HG03432 (cell line): Measurements from ENCODE around the gene PTPRG.
"Not testable (repeated sequence)": the region's sequence is repeated elsewhere in the genome, so short reads cannot be mapped to it uniquely, and the experiment has no call there.

Experiments used
- ATAC-seq: cut with Tn5 transposase; IDR thresholded peaks from one replicate; pipeline ENCODE4 v1.9.1; 2021; ENCODE audit warnings: mild to moderate bottlenecking, moderate library complexity; ENCODE audit not compliant: unreplicated experiment

PTPRG gene

DNA sequence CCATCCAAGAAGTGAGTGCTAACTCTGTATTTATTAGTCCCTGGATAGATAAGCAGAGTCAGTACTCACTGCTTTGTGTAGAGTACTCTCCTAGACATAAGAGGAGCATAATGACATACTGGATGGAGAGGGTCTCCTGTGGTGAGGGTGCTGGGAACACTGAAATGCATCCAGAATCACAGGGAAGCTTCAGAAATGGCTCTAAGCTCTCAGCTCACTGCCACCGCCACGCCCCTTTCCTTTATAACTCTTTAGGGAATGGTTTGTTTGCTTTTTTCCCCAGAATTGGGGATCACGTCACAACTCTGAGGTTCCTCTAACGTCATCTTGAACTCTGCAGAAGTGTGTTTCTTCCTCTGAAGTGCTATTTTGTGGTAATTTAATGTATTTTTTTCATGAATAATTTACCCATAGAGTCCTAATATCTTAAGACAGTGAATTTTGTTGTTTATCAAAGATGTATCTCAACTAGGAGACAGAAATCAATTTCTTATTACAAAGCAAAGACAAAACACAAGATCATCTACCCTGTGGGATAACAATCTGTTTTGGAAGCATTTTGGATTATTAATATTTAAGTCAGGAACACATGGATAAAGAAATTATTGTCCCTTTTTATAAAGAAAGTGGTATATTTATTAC, 154.6 kb downstream of the PTPRG start:
- no peak for ATAC-seq

DNA sequence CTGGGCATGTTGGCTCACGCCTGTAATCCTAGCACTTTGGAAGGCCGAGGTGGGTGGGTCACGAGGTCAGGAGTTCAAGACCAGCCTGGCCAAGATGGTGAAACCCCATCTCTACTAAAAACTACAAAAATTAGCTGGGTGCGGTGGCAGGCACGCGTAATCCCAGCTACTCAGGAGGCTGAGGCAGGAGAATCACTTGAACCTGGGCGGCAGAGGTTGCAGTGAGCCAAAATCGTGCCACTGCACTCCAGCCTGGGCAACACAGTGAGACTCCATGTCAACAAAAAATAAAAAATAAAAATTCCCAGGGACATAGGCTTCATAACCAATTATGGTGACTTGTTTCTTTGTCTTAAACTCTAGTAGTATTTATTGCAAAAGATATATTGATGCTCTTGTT, 155.3 kb downstream of the PTPRG start:
- not testable (repeated sequence) for ATAC-seq

DNA sequence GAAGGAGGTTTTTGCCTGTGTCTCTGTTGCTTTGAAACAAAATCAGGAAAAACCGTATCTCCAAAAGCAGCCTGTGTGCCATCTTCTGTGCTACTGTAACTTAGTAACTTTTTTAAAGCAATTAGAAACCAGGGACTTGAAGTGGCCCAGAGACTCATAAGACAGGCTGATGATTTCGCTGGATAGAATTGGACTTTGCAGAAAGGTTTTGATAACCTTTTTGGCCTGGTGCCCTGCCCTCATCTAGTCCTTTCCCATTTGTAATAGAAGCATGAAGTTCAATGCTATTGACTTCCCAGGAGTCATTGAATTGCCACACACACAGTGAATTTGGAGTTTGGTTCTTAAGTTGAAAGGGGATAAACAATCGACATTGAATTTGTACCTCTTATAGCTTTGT, 157.2 kb downstream of the PTPRG start:
- no peak for ATAC-seq

DNA sequence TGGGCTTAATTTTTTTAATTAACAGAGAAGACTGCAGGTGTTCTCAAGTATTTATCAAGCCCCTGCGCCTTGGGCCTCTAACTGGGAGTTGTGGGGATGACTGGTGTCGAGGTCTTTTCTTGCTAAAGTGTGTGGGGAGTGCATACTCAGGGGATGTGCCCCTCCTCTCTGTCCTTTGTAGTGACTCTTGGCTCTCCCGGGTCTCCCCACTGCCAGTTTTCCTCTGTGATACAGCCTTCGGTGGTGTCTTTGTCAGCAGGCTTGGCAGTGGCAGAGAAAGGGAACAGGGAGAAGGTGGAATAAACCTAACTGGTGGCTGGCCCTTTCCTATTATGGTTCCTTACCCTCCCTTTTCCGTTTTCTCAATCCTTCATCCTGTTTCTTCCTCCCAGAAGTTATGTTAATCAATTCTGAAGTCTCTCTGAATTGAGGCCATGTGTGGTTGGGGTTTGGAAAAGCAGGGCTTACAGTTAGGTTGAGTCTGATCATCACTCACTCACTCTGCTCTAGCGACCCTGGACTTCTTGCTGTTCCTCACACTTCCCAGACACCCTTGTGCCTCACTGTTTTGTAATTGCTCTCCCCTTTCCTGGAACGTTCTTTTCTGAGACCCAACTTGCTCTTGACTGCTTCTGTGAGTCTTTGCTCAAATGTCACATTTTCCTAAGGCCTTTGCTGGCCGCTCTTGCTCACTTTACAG, 158.1 kb downstream of the PTPRG start:
- no peak for ATAC-seq

DNA sequence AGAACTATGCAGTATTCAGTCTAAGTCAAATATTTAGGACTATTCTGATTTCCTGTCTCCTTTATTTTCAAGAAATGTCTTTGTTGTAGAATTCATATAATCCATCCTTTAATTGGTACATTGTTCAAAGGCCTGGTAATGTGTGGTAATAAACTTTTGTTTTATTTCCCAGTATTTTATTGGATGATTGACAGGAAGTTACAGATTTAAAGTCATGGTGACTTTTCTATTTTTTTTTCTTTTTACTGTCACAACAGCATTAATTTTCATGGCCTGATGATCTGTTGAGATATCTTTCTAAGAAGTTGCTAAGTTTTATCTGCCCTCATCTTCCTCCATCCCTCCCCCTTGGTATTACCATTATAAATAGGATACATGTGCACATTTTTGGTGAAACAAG, 161.7 kb downstream of the PTPRG start:
- no peak for ATAC-seq

DNA sequence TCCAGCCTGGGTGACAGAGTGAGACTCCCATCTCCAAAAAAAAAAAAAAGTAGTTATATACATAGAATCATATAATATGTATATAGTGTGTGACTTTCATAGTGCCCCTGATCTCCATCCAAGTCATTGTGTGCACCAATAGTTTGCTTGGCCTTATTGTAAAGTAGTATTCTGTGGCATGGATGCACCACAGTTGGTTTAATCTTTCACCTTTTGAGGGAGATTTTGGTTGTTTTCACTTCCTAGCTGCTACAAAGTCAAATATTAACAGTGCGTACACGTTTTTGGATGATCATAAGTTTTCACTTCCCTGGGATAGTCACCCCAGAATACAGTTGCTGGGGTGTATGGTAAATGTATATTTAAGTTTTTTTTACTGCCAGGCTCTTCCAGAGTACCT, 162.8 kb downstream of the PTPRG start:
- peak; percentile 74 for ATAC-seq

DNA sequence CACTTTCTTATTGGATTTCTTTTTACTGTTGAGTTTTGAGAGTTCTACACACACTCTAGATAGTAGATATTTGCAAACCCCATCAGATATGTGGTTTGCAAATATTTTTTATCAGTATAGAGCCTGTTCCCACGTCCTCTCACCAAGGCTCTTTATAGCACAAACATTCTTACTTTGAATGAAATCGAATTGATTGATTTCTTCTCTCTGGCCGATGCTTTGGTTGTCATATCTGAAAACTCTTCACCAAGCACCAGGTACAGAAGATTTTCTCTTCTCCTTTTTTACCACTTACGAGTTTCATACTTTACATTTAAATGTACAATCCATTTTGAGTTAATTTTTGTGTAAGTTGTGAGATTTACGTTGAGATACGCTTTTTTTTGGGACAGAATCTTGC, 163.4 kb downstream of the PTPRG start:
- ATAC-seq: peak; percentile 31

DNA sequence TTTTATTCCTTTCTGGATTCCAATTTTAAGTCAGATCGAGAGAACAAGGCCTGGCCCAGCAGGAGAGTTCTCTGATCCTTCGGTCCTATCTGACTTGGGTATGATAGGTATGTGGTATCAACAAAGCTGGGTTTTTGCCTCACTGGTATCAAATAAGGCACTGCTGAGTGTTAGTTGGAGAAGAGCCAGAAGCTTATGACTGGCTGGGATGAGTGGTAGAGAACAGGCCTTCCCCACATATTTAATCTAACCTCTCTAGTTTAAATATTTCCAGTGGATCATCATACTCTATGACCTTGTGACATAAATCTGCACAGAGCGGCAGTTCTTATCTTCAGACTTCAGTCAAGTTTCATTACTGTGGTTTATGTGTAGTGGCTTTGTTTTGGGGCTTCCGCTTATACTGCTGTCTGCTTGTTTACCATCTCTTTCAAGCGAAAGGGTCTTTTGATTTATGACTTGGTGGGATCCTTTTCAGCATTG, 164.5 kb downstream of the PTPRG start:
- ATAC-seq: no peak

DNA sequence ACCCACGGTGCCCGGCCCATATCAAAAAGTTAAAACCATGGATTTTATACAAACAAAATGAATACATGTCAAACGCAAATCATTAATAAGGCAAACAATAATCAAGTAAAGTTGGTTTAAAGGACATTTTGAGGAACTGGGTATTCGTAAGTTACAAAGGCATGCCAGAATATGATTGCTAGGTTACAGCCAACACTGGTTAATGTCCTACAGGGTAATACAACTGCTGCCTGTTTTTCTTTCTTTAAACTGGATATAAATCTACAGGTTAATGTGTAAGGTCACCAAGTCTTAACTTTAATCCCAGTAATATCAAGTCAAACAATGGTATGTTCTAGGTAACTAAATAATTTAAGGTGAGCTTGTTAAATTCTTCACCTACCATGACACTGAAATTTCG, 166.1 kb downstream of the PTPRG start:
- ATAC-seq: no peak

DNA sequence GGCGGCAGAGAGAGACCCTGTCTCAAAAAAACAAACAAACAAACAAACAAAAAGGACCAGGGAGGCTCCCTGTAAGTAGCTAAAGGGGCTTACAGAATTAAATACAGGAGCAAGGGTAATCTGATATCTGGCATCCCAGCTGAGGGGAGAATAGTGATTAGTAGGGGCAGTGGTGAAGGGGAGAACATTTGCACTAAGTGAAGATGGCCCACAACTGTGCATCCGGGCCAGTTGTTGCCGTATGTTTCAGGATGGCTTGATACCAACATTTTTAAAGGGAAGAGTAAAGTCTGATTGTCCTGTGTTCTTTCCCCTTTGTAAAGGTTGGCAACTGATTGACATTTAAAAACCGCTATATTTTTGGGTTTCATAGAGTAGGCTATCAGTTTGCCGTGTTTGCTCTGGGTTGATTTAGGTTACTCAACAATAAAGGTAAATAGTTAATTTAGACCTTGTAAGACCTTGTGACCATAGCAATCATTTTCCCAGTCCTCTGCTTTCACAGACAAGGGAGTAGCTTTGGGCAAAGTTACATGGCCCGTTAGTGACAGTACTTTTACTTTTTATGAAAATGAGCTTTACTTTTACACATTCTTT, 167.8 kb downstream of the PTPRG start:
- no peak for ATAC-seq

DNA sequence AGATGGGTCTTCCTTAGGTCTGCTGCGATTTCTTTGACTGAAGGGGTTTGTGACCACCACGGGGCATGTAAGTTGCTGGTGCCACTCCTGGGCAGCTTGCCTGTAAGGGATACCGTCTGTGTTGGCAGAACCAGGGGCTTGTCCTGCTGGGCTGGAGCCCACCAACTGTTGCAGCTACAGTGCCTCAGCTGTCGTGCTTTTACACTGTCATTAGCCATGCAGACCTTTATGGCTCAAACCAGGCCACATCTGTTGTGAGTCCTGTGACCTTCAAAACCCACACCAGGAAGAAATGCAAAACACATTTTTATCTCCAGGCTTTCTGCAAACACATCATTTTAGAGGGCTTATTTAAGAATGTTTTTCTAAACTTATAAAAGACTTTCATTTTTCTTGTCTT, 168.7 kb downstream of the PTPRG start:
- ATAC-seq: no peak

DNA sequence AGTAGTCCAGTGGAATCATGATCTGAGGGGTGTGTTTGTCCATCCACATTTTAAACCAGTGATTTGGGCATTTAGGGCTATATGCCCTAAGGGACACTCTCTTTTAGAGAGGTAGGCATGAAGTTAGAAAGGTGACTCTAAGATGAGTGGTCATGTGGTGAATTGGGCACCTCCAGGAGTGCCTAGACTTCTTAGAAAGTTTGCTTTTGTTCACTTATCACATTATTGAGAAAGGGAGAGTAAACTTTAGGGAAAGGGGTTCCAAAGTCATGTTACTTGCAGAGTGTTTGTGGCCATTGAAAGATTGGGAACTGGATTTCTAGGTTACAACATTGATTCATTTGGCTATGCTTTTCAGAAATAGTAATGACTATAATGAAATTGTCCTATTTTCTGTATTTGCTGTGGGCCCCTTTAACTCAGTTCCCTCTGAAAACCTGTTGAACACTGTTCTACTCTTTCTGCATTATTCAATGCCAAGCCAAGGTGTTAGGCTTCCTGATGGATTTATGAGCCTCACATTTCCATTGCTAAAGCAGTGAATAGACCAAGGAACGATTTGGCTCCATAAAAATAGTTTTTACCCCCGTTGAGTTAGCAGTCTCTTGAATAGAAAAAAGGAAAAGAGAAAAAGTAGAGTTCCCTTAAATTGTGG, 169.3 kb downstream of the PTPRG start:
- no peak for ATAC-seq

DNA sequence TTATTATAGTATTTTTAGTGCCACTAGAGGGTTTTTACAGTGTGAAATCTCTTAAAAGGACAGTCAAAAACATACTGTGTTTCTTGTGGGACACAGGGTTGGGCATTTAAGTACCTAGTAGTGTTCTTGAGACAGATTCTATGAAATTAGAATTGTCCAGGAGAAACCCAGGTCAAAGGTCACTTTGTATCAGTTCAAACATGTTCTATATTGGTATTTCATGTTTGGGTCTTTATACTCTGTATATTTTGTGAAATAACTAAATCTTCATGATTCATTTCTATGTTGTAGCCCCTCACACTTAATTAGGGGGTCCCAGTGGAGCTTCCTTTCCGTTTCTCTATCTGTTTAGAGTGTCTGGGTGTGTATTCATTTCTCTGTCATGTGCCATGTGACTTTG, 171.6 kb downstream of the PTPRG start:
- ATAC-seq: no peak

DNA sequence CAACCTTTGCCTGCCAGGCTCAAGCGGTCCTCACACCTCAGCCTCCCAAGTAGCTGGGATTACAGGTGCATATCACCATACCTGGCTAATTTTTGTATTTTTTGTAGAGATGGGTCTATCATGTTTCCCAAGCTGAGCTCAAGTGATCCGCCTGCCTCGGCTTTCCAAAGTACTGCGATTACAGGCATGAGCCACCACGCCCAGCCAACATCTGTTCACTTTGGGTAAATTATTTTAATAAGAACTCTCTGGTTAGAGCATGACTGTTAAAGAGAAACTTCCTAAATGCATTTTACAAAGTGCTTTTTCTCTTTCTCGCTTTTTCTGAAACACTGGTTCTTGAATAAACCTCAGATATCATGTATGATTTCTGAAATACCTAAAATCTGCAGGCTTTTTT, 172.5 kb downstream of the PTPRG start:
- no peak for ATAC-seq

DNA sequence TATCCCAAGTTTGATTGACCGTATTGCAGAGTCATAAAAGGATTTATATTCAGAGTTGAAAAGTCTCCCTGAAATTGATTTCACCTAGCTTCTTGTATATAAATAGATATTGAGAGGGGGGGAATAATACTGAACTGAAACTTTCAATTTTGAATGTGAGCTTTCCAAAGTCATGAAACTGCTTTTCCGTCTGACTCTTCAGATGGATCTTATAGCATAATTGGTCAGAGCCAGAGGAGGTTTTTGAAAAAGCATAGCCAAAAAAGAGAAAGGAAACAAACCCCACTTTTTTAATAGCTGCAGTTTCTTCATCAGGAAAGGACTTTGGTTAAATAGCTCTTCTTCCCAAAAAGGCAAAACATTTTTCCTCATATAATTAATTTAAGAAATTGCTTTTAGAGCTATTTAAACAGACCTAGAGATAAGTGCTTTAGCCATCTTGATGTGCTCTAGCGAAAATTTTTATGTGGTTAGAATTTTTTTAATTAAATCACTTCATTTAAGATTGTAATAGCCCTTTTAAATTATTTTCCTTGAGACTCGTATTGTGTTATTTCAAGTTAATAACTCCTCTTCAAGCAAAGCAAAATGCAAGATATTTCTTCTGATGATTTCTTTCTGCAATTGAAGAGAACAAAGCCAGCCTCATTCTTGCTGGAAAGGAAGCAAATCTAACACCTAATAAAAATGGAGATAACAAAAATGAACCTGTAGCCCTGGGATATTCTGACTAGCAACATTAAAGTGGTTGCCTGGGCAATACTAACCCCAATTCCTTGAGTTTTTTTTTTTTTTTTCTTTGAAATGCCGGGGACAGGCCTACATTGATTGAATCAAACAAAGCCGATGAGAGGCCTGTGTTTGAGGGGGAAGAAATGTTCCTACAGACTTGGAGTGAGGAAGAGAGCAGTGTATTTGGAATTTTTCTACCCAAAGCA, 173.6 kb downstream of the PTPRG start:
- no peak for ATAC-seq

DNA sequence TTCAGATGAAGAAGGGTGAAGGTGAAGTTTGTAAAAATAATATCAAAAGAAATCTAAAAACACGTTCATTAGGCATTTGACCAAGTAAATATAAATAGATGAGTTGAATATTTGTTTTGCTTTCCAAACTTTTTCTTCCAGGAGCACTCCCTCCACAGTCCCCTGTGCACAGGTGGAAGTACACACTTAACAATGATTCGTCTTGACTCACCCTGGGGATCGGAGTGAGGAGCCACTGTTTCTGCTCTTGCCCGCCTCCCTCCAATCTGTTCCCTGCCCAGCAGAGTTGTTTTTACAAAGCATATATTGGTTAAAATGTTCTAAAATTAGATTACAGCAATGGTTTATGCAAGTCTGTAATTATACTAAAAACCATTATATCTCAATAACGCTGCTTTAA, 175.1 kb downstream of the PTPRG start:
- no peak for ATAC-seq

DNA sequence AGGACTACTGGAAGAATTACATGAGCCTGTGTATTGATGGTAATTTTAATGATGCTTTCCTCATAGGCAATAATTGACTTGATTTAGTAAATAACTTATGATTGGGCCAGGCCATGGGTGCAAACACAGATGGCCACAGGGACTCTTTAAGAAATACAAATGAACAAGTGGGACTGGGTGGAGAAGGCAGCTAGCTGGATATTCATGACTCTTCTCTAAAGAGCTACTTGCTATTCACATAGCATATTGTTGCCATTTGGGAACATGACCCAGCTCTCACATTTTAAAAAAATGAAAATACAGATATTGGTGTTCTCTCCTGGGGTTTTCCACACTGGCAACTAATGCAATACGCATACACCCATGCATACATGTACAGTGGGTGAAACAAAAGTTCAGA, 178.3 kb downstream of the PTPRG start:
- no peak for ATAC-seq

DNA sequence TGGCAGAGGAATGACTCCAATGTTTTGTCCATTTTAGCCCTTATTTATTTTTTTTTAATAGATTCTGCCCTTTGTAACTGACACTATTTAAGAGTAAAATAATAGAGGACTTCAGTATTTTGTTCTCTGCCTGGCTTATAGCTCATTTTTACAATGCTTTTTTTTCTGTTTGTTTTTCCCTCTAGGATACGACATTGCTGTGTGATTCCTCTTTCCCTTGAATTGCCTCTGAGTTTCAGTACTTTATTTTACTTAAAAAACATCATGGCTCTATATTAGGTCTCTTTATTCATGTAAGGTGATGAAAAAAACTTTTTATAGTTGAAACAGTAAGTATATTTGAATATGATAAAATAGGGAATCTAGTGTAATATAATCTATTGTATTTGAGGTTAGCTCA, 179.1 kb downstream of the PTPRG start:
- no peak for ATAC-seq

DNA sequence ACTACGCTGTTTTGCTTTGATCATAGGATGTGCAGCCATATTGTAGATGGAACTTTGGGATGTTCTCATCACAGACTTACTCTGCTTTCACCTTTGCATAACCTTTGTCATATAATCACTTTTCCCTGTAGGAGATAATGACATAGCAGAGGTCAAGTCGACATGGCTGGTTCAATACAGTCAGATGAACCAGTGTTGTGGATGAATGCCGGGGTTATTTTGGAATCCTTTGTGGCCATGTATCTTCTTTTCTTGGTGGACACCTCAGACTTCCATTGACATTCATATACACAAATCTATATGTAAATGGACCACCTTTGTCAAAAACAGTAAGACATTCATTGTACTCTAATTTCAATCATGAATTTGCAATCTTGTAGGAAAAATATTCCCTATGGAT, 180.2 kb downstream of the PTPRG start:
- ATAC-seq: no peak

DNA sequence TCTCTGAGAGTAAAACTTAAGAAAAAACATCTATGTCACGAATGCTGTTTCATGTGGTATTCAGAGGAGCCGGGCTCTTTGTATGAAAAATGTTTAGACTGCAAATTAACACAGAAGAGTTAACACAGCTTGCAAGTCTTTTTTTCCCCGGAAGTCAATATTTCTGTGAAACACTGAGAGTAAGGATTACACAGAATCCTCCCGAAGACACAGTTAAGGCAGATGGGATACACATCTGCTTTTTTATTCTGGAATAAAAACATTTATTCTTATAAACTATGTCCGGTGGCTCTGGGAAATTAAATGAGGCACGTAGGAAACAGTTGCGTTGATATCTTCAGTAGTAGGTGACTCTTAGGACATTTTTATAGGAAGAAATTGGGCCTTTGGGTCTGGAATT, 180.6 kb downstream of the PTPRG start:
- no peak for ATAC-seq

DNA sequence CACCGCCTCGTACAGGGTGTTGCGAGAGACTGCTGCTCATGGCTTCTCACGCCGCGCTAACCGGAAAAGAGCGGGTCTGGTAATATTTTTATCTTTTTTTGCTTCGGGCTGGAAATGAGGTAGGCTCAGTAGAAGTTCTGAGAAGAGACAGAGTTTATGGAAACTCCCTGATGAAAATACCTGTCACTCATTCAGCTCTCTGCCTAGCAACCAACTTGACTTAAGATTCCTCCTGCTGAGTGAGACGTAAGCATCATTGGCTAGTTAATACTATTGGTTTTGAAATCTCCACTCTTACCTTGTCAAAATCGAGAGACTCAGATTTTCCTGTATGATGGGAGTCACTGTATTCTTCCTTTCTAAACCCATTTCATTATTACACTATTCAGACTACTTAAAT, 181.7 kb downstream of the PTPRG start:
- ATAC-seq: no peak
